ENCODE measurements around the gene PSTK.

Gene PSTK, protein sequence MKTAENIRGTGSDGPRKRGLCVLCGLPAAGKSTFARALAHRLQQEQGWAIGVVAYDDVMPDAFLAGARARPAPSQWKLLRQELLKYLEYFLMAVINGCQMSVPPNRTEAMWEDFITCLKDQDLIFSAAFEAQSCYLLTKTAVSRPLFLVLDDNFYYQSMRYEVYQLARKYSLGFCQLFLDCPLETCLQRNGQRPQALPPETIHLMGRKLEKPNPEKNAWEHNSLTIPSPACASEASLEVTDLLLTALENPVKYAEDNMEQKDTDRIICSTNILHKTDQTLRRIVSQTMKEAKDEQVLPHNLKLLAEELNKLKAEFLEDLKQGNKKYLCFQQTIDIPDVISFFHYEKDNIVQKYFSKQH

DNA sequence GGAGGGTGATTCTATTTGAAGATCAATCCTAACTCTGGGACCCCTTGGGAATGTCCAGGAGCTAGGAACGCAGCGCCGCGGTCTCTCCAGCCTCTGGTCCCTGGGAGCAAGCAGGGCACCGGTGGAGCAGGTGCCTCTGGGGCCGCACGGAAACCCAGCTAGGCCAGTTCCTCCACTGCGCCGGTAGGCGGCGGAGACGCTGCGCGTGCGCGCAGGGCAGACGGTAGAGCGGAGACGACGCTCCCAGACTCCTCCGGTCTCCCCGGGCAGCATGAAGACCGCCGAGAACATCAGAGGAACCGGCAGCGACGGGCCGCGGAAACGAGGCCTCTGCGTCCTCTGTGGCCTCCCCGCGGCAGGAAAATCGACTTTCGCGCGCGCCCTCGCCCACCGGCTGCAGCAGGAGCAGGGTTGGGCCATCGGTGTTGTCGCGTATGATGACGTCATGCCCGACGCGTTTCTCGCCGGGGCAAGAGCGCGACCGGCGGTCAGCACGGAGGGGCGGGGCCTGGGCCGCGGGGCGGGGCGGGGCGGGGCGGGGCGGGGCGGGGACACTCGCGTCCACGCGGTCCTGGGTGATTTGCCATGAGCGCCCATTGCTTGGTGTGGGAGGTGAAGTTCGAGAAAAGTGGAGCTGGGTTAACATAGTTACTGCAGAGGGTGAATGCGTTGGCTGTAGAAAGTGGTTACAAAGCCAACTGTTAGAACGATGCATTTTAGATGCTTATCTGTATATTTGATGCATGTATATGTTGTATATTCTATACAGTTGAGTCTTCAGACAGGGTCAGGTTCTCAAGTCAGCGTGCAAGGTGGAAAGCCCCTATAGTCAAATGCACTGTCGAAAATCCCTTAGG, at the start of gene PSTK:
Gene PSTK, plus strand, starts transcription at position 193 of the 857 bp plus-strand sequence. Its CDS starts 79 bp downstream, at position 272.
- H3K4me3 ChIP-seq (ENCODE audit: low read length) = peak within 1 kb of the TSS; percentile 66
- DNase-seq (ENCODE audit: low read depth) = peak; percentile 63
- TF ChIP-seq, protein P1, sequence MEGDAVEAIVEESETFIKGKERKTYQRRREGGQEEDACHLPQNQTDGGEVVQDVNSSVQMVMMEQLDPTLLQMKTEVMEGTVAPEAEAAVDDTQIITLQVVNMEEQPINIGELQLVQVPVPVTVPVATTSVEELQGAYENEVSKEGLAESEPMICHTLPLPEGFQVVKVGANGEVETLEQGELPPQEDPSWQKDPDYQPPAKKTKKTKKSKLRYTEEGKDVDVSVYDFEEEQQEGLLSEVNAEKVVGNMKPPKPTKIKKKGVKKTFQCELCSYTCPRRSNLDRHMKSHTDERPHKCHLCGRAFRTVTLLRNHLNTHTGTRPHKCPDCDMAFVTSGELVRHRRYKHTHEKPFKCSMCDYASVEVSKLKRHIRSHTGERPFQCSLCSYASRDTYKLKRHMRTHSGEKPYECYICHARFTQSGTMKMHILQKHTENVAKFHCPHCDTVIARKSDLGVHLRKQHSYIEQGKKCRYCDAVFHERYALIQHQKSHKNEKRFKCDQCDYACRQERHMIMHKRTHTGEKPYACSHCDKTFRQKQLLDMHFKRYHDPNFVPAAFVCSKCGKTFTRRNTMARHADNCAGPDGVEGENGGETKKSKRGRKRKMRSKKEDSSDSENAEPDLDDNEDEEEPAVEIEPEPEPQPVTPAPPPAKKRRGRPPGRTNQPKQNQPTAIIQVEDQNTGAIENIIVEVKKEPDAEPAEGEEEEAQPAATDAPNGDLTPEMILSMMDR (conservative IDR thresholded peaks at IDR 0.05; ENCODE audit: low read depth, low read length) = peak; percentile 91

DNA sequence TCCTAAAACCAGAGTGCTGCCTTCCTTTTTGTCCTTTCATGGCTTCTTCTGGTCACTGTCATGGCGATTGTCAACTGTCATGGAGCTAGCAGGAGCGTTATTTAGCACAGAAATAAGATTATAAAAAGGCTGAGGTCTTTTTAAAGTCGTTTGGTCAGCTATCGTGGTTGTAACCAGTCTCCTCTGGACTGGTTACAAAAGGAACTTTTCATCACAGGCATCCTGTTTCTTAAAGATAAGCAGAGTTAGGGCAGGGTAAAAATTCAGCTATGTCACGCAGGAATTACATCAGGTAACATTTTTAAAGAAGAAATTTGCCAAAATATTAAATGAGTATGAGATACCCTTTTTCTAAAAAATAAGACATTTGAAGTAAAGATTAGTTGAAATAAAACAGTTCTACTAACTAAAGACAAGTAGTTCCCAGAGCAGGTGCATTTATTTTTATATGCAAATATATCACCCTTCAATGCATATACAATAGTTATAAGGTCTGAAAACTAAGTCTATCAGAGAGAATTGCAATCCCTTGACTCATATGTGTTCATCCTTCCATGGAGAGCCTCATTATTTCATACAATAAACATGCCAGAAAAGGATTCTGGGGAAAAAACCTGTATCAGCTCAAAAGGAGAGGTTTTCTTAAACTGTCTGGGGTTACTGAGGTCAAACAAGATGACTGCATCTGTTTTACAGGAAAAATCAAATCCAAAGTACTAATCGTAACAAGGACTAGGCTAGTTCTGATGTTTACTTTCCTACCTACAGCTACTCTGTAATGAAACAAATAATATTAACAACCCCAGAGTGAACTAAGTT, 48.9 kb upstream of the PSTK start:
- TF ChIP-seq, protein P1 (conservative IDR thresholded peaks at IDR 0.05; ENCODE audit: low read depth, low read length) = no peak
- DNase-seq (ENCODE audit: low read depth) = no peak
- no peak overlapping the region for H3K4me3 ChIP-seq (ENCODE audit: low read length)

DNA sequence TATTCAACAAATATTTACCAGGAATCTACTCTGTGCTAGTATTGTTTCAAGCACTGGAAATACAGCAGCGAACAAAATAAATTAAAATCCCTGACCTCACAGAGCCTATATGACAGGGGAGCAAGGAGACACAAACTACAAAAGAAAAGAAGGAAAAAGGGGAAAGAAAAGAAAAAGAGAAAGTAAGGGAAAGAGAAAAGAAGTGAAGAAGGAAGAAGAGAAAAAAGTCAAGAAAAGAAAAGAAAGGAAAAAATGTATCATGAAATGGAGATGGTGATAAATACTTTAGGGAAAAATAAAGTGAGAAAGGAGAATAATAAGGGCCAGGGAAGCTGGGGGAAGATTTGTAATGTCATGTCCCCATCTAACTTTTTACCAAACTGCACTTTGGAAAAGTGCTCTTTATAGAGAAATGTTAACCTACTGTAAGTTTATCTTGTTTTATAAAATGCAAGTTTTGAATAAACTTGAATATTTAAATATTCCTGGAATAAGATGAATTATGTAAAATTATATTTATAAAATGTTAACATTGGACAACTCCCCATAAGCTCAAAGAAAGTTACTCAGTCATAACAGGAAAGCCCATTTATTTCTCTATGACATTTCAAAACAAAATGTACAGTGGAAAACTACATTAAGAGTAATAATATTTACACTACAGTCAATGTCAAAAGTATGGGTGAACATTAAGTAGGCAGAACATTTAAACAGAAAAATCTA, 40.9 kb upstream of the PSTK start:
- H3K4me3 ChIP-seq (ENCODE audit: low read length) = no peak overlapping the region
- TF ChIP-seq, protein P1 (conservative IDR thresholded peaks at IDR 0.05; ENCODE audit: low read depth, low read length) = no peak
- DNase-seq (ENCODE audit: low read depth) = no peak

DNA sequence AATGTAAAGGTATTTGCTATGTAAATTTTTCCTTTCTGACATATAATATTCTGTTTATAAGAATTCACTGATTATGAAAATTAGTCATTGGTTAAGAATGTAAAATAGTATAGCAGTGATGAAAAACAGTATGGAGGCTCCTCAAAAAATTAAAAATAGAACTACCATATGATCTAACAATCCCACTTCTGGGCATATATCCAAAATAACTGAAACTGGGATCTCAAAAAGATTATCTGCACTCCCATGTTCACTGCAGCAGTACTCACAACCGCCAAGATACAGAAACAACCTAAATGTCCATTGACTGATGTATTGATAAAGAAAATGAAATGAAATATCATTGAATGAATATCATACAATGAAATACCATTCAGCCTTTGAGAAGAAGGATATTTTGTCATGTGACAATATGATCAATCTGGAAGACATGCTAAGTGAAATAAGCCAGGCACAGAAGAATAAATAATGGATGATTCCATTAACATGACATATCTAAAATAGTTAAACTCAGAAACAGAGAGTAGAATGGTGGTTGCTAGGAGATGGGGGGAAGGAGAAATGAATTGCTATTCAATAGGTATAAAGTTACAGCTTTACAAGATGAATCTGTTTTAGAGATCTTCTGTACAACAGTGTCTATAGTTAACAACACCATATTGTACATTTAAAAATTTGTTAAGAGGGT, 40.2 kb upstream of the PSTK start:
- H3K4me3 ChIP-seq (ENCODE audit: low read length) = no peak overlapping the region
- TF ChIP-seq, protein P1 (conservative IDR thresholded peaks at IDR 0.05; ENCODE audit: low read depth, low read length) = no peak
- peak; percentile 78 for DNase-seq (ENCODE audit: low read depth)

DNA sequence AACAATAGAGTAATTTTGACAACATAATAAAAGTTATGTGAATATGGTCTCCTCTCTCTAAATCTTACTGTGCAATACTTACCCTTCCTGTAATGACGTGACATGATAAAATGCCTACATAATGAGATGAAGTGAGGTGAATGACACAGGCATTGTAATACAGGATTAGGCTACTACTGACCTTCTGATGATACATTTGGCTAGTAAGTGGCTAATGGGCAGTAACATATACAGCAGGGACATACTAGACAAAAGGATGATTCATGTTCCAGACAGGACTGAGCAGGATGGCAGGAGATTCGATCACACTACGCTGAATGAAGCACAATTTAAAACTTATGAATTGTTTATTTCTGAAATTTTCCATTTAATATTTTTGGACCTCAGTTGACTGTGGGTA, 30.9 kb upstream of the PSTK start:
- no peak overlapping the region for H3K4me3 ChIP-seq (ENCODE audit: low read length)
- TF ChIP-seq, protein P1 (conservative IDR thresholded peaks at IDR 0.05; ENCODE audit: low read depth, low read length) = no peak
- no peak for DNase-seq (ENCODE audit: low read depth)

Data from retinal pigment epithelial cell (primary cell).